DMS153 treated with DMSO at 0.1 percent for 48 hours (cell line): ENCODE data around the gene TRIM62.

Experiments
- DNase-seq: peaks from one replicate; lab custom pipeline; 2025; ENCODE audit not compliant: unreplicated experiment; lab: John Stamatoyannopoulos, UW

TRIM62 gene

GRCh38 chr1:33162141-33162540 lies 19.7 kb downstream of the TRIM62 start:
- no peak for DNase-seq

- DNase-seq, result no peak
These were observed 20.7 kb downstream of the TRIM62 start for GRCh38 chr1:33161061-33161681.

GRCh38 chr1:33159577-33159976 lies 22.3 kb downstream of the TRIM62 start:
- DNase-seq, result no peak

GRCh38 chr1:33158366-33158765 lies 23.5 kb downstream of the TRIM62 start:
- DNase-seq, result no peak

GRCh38 chr1:33157131-33157530 lies 24.7 kb downstream of the TRIM62 start:
- no peak for DNase-seq

GRCh38 chr1:33155877-33156538 lies 25.8 kb downstream of the TRIM62 start:
- no peak for DNase-seq

GRCh38 chr1:33153650-33154049 lies 28.2 kb downstream of the TRIM62 start:
- no peak for DNase-seq

- peak; percentile 100 for DNase-seq
These were observed 29.0 kb downstream of the TRIM62 start for GRCh38 chr1:33152685-33153432.

- DNase-seq, result no peak
These were observed 30.7 kb downstream of the TRIM62 start for GRCh38 chr1:33151116-33151515.

- DNase-seq, result no peak
These were observed 31.3 kb downstream of the TRIM62 start for GRCh38 chr1:33150522-33150921.

GRCh38 chr1:33149453-33150190 lies 32.2 kb downstream of the TRIM62 start:
- no peak for DNase-seq

- DNase-seq, result no peak
These were observed 33.2 kb downstream of the TRIM62 start for GRCh38 chr1:33148615-33149014.

- DNase-seq, result no peak
These were observed 33.9 kb downstream of the TRIM62 start for GRCh38 chr1:33147997-33148314.

- DNase-seq, result no peak
These were observed 34.4 kb downstream of the TRIM62 start for GRCh38 chr1:33147275-33147996.

- DNase-seq, result no peak
These were observed 35.8 kb downstream of the TRIM62 start for GRCh38 chr1:33146003-33146402.

GRCh38 chr1:33143698-33144097 lies 38.1 kb downstream of the TRIM62 start:
- no peak for DNase-seq

GRCh38 chr1:33143176-33143575 lies 38.7 kb downstream of the TRIM62 start:
- no peak for DNase-seq

GRCh38 chr1:33142483-33143064 lies 39.3 kb downstream of the TRIM62 start:
- DNase-seq, result no peak

GRCh38 chr1:33141781-33142180 lies 40.1 kb downstream of the TRIM62 start:
- no peak for DNase-seq

GRCh38 chr1:33141216-33141615 lies 40.6 kb downstream of the TRIM62 start:
- no peak for DNase-seq
